ENCODE results near the gene DAND5. TPM values are rescaled to one million over a fixed set of nuclear protein-coding genes. Genes with fewer than 3 reads are reported as not detected.

Gene DAND5
- total and polyA plus RNA-seq, 9 of the 15 experiments (the other 6 are each of a cell fraction or from before 2014, with no cell fraction given), result 0.22 to 0.83 (median 0.60) TPM

DNA sequence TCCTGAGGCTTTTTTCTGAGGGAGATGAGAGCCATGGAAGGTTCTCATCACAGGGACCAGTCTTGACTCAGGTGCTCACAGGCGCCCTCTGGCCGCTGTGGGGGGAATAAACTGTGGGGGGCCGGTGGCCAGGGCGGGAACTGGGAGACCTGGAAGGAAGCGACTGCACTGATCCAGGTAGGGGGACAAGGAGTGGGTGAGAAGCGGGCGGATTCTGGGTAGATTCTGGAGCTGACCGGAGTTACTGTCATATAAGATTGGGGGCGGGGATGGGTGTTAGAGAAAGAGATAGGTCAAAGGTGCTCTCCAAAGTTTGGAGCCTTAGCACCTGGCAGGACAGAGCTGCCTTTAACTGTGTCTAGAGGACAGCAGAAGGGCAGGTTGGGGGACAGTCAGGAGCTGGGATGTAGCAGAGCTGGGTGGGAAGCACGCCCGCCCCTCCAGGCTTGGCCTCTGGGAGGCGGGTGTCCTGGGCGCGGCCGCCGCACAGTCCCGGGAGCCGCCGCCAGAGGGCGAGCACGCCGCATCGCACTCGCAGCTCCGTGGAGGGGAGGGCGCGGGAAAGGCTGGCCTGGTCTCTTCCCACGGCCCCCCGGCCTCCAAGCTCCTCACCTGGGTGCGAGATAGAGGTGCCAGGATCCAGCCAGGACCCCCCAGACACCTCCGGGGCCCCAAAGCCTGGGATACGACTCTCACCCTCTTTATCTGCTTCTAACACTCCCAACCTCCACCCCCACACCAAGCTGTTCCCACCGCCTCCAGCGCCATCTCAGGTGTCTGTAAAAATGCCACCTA, 4.2 kb upstream of the DAND5 start (continued):
- TF ChIP-seq PHF8 (IDR thresholded peaks at IDR 0.05; ENCODE audit: borderline replicate concordance, low read length), result peak; percentile 50; the same call in 1 of the 2 replicates
- TF ChIP-seq, protein P1, sequence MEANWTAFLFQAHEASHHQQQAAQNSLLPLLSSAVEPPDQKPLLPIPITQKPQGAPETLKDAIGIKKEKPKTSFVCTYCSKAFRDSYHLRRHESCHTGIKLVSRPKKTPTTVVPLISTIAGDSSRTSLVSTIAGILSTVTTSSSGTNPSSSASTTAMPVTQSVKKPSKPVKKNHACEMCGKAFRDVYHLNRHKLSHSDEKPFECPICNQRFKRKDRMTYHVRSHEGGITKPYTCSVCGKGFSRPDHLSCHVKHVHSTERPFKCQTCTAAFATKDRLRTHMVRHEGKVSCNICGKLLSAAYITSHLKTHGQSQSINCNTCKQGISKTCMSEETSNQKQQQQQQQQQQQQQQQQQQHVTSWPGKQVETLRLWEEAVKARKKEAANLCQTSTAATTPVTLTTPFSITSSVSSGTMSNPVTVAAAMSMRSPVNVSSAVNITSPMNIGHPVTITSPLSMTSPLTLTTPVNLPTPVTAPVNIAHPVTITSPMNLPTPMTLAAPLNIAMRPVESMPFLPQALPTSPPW (CRISPR knock-in tag; IDR thresholded peaks at IDR 0.05), result peak; percentile 79
- TF ChIP-seq TAF7 (tag; IDR thresholded peaks at IDR 0.05), result no peak
- peak; percentile 78 for TF ChIP-seq HDAC2 (IDR thresholded peaks at IDR 0.05)
- TF ChIP-seq ZEB2 (IDR thresholded peaks at IDR 0.05), result peak; percentile 71
- TF ChIP-seq ZNF165 (CRISPR knock-in tag; IDR thresholded peaks at IDR 0.05; ENCODE audit: borderline replicate concordance), result no peak
- TF ChIP-seq, protein P2, sequence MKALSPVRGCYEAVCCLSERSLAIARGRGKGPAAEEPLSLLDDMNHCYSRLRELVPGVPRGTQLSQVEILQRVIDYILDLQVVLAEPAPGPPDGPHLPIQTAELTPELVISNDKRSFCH (CRISPR knock-in tag; IDR thresholded peaks at IDR 0.05), result no peak
- TF ChIP-seq, protein P2 (tag; IDR thresholded peaks at IDR 0.05), result peak; percentile 59; the same call in 1 of the 2 replicates
- TF ChIP-seq TAL1 (IDR thresholded peaks at IDR 0.05), result no peak; the same call in 1 of the 2 replicates
- TF ChIP-seq, protein P3, sequence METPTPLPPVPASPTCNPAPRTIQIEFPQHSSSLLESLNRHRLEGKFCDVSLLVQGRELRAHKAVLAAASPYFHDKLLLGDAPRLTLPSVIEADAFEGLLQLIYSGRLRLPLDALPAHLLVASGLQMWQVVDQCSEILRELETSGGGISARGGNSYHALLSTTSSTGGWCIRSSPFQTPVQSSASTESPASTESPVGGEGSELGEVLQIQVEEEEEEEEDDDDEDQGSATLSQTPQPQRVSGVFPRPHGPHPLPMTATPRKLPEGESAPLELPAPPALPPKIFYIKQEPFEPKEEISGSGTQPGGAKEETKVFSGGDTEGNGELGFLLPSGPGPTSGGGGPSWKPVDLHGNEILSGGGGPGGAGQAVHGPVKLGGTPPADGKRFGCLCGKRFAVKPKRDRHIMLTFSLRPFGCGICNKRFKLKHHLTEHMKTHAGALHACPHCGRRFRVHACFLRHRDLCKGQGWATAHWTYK (CRISPR knock-in tag; IDR thresholded peaks at IDR 0.05), result no peak
- peak; percentile 72 for TF ChIP-seq EP400 (IDR thresholded peaks at IDR 0.05)
- TF ChIP-seq RUNX1 (IDR thresholded peaks at IDR 0.05; ENCODE audit: low read depth), result no peak
- TF ChIP-seq, protein P4, sequence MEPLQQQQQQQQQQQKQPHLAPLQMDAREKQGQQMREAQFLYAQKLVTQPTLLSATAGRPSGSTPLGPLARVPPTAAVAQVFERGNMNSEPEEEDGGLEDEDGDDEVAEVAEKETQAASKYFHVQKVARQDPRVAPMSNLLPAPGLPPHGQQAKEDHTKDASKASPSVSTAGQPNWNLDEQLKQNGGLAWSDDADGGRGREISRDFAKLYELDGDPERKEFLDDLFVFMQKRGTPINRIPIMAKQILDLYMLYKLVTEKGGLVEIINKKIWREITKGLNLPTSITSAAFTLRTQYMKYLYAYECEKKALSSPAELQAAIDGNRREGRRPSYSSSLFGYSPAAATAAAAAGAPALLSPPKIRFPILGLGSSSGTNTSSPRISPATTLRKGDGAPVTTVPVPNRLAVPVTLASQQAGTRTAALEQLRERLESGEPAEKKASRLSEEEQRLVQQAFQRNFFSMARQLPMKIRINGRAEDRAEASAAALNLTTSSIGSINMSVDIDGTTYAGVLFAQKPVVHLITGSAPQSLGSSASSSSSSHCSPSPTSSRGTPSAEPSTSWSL (CRISPR knock-in tag; IDR thresholded peaks at IDR 0.05; ENCODE audit: borderline replicate concordance), result no peak
- TF ChIP-seq, protein P5, sequence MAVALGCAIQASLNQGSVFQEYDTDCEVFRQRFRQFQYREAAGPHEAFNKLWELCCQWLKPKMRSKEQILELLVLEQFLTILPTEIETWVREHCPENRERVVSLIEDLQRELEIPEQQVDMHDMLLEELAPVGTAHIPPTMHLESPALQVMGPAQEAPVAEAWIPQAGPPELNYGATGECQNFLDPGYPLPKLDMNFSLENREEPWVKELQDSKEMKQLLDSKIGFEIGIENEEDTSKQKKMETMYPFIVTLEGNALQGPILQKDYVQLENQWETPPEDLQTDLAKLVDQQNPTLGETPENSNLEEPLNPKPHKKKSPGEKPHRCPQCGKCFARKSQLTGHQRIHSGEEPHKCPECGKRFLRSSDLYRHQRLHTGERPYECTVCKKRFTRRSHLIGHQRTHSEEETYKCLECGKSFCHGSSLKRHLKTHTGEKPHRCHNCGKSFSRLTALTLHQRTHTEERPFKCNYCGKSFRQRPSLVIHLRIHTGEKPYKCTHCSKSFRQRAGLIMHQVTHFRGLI (CRISPR knock-in tag; IDR thresholded peaks at IDR 0.05), result no peak
- TF ChIP-seq, protein P6, sequence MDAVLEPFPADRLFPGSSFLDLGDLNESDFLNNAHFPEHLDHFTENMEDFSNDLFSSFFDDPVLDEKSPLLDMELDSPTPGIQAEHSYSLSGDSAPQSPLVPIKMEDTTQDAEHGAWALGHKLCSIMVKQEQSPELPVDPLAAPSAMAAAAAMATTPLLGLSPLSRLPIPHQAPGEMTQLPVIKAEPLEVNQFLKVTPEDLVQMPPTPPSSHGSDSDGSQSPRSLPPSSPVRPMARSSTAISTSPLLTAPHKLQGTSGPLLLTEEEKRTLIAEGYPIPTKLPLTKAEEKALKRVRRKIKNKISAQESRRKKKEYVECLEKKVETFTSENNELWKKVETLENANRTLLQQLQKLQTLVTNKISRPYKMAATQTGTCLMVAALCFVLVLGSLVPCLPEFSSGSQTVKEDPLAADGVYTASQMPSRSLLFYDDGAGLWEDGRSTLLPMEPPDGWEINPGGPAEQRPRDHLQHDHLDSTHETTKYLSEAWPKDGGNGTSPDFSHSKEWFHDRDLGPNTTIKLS (IDR thresholded peaks at IDR 0.05; ENCODE audit: borderline replicate concordance, low read depth), result peak; percentile 37; the same call in 1 of the 2 replicates
- TF ChIP-seq TCF7L2 (IDR thresholded peaks at IDR 0.05; ENCODE audit: low read depth, low read length), result no peak
- TF ChIP-seq, protein P7, sequence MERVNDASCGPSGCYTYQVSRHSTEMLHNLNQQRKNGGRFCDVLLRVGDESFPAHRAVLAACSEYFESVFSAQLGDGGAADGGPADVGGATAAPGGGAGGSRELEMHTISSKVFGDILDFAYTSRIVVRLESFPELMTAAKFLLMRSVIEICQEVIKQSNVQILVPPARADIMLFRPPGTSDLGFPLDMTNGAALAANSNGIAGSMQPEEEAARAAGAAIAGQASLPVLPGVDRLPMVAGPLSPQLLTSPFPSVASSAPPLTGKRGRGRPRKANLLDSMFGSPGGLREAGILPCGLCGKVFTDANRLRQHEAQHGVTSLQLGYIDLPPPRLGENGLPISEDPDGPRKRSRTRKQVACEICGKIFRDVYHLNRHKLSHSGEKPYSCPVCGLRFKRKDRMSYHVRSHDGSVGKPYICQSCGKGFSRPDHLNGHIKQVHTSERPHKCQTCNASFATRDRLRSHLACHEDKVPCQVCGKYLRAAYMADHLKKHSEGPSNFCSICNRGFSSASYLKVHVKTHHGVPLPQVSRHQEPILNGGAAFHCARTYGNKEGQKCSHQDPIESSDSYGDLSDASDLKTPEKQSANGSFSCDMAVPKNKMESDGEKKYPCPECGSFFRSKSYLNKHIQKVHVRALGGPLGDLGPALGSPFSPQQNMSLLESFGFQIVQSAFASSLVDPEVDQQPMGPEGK (CRISPR knock-in tag; IDR thresholded peaks at IDR 0.05; ENCODE audit: borderline replicate concordance), result no peak

All from K562 (cell line).